ENCODE data around the gene MAPK6. TPM values are rescaled to one million over a fixed set of nuclear protein-coding genes. Genes with fewer than 3 reads are reported as not detected.
"Not testable (repeated sequence)": the region's sequence is repeated elsewhere in the genome, so short reads cannot be mapped to it uniquely, and the experiment has no call there.

Gene MAPK6
- total and polyA plus RNA-seq, 12 donors, result 2.9 to 48.0 (median 17.1) TPM

DNA sequence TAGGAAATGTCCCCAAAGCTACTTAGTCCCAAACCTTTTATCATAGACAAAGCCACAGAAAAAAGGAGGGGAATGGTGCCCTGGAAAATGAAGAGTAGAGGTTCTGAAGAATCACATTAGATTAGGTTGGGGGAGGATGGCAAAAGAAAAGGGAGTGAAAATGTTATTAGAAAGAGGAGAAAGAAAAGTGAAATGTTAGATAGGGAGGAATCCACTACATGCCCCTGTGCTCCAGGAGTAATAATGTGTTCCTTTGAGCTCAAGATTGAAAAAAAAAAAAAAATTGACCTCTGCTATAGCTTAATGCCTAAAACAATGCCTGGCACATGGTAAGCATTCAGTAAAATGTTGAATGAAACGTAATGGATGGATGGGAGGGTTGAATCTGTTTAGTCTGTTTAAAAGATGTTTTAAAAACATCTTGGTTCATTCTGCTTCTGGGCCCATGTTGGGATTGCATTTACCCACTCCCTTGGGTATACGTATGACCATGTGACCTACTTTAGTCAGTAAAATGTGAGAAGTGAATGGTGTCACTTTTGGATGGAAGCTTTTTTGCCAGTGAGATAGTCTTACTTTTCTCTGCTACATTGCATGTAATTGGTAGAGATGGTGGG lies 19.0 kb downstream of the MAPK6 start:
- 67 to 88% (median 83%) methylated on average over 2 of the region's 2 CpGs for WGBS, 4 donors
- no peak for DNase-seq
- H3K4me3 ChIP-seq, result no peak overlapping the region
- peaks cover 0 to 4% (median 0%) of the 10 kb centered on the region in 3 donors for H3K9me3 ChIP-seq (replicated peaks in 1 of 3)
- H3K36me3 ChIP-seq (replicated peaks in 1 of 2), result no peaks in the 10 kb centered on the region
- no peak overlapping the region for H3K27ac ChIP-seq
- peaks cover 15 to 21% of the 10 kb centered on the region in 2 donors for H3K4me1 ChIP-seq (replicated peaks in 1 of 2)
- H3K27me3 ChIP-seq, result no peaks in the 10 kb centered on the region
- intact Hi-C loops (cut with DNase I), result no loop called here
- TF ChIP-seq, protein P1, sequence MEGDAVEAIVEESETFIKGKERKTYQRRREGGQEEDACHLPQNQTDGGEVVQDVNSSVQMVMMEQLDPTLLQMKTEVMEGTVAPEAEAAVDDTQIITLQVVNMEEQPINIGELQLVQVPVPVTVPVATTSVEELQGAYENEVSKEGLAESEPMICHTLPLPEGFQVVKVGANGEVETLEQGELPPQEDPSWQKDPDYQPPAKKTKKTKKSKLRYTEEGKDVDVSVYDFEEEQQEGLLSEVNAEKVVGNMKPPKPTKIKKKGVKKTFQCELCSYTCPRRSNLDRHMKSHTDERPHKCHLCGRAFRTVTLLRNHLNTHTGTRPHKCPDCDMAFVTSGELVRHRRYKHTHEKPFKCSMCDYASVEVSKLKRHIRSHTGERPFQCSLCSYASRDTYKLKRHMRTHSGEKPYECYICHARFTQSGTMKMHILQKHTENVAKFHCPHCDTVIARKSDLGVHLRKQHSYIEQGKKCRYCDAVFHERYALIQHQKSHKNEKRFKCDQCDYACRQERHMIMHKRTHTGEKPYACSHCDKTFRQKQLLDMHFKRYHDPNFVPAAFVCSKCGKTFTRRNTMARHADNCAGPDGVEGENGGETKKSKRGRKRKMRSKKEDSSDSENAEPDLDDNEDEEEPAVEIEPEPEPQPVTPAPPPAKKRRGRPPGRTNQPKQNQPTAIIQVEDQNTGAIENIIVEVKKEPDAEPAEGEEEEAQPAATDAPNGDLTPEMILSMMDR (IDR thresholded peaks at IDR 0.05), result no peak
- no peak for TF ChIP-seq POLR2A (IDR thresholded peaks at IDR 0.05)

DNA sequence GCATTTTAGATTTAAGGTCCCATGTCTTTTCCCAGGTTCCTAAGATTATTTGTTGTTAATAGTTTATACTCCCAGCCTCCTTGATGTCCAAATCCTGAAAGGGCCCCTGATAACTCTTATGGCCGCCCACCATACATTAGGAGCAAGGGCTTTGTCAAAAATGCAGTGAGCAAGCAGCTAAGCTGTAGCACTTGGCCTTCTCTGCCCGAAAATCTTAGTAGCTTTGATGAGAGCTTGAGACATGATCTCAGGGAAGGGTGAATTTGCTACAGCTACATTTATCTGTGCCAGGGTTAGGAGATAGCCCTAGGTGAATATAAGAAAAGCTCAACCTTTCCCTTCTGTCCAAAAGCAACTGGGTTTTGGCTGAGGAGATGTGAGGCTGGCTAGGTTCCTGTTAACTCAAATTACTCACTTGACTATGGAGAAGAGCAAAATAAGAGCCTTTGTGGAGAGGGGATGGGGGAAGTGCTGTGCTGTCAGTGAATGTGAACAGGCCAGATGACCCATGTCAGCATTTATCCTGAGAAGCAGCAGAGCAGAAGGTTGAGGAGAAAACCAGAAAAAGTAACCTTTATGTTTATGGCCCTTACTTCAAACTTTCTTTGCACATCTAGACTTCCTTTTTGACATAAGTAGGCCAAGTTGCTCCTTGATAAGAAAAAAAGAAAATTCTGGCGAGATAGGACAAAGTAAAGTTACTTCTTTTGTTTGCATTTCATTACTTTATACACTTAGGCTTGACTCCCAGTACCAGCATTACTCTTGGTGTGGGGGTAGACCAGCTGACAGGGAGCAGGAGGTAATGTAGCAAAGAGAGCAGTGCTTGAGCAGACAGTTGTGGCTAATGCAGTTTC lies 21.1 kb downstream of the MAPK6 start:
- TF ChIP-seq, protein P1 (IDR thresholded peaks at IDR 0.05), result no peak
- TF ChIP-seq POLR2A (IDR thresholded peaks at IDR 0.05), result no peak
- WGBS, 4 donors, result 59 to 63% (median 60%) methylated on average over 3 of the region's 3 CpGs
- Histone ChIP-seq H3K4me3 (no peak overlapping the region), H3K4me1 (replicated peaks in 1 of 2) (peaks cover 18 to 21% of the 10 kb centered on the region in 2 donors), H3K9me3 (replicated peaks in 1 of 3) (no peaks in the 10 kb centered on the region), H3K27ac (peak overlapping the region in 2 of 5 donors; percentile 24 to 39), H3K27me3 (no peaks in the 10 kb centered on the region), H3K36me3 (replicated peaks in 1 of 2) (no peaks in the 10 kb centered on the region)
- intact Hi-C loops (cut with DNase I), result no loop called here
- peak in 3 of 7 donors; percentile 24 to 37 (median 31) for DNase-seq

DNA sequence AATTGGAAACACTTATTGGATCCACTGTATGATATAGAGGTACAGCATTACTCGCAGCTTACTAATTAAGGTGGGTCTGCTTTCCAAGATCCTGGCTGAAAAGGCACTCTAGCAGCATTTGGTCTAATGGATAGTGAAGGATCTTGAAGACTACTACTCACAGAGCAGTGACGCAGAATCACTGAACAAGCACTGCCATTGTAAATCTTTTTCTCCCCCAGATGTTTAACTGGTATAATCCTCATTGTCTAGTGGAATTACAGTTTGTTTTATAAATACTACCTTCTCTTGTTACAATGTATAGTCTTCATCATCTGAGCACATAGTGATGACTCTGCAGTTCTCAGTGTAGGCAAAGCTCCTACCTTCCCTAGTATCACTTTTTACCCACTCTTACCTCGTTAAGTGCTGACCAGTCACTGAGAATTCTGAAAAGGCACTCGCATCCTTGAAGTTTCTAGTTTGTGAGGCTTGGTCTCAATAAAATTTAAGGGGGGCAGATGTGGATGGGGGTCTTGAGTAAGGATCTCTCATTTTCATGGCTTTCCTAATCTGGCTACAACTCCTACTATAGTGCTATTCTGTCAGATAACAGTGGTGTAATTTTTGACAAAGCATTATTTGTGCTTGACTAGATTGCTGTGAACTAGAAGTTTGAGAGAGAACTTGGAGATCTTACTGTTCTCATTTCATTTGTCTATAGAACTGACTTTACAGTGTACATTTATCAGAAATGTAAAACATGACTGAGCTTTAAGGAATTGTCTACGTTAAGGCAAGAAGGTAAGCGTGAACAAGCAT lies 23.2 kb downstream of the MAPK6 start:
- Histone ChIP-seq H3K4me3 (no peak overlapping the region), H3K4me1 (replicated peaks in 1 of 2) (peaks cover 15 to 24% of the 10 kb centered on the region in 2 donors), H3K36me3 (replicated peaks in 1 of 2) (no peaks in the 10 kb centered on the region), H3K27ac (no peak overlapping the region), H3K9me3 (replicated peaks in 1 of 3) (no peaks in the 10 kb centered on the region), H3K27me3 (no peaks in the 10 kb centered on the region)
- TF ChIP-seq, protein P1 (IDR thresholded peaks at IDR 0.05), result no peak
- no peak for TF ChIP-seq POLR2A (IDR thresholded peaks at IDR 0.05)
- intact Hi-C loops (cut with DNase I), result no loop called here
- 82 to 95% (median 93%) methylated on average over 6 of the region's 6 CpGs for WGBS, 4 donors
- no peak for DNase-seq

DNA sequence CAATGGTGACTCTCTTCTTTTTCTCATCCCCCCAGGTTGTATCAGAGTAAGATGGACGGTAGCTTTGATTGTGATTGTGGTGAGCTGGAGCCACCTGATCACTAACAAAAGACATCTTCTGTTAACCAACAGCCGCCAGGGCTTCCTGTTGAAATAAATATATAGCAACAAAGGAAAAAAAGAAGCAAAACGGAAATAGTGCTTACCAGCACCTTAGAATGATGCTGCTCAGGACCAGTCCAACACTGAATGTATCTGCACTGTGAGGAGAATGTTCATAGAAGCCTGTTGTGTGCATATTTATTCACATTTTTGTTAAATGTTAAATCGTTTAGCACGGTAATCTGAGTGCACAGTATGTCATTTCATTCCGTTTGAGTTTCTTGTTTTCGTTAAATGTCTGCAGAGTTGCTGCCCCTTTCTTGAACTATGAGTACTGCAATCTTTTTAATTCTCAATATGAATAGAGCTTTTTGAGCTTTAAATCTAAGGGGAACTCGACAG lies 26.8 kb downstream of the MAPK6 start:
- H3K4me3 ChIP-seq; H3K27ac ChIP-seq; H3K27me3 ChIP-seq; H3K4me1 ChIP-seq (replicated peaks in 1 of 2); H3K36me3 ChIP-seq (replicated peaks in 1 of 2); H3K9me3 ChIP-seq (replicated peaks in 1 of 3); DNase-seq; intact Hi-C loops (cut with DNase I): not testable (repeated sequence)
- WGBS, 4 donors, result 70 to 79% (median 73%) methylated on average over 8 of the region's 8 CpGs
- TF ChIP-seq, protein P1 (IDR thresholded peaks at IDR 0.05), result peak in 2 of 6 experiments; percentile 10 to 27

DNA sequence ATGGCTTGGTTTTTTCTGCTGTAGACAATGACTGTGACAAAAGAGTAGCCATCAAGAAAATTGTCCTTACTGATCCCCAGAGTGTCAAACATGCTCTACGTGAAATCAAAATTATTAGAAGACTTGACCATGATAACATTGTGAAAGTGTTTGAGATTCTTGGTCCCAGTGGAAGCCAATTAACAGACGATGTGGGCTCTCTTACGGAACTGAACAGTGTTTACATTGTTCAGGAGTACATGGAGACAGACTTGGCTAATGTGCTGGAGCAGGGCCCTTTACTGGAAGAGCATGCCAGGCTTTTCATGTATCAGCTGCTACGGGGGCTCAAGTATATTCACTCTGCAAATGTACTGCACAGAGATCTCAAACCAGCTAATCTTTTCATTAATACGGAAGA lies 27.5 kb downstream of the MAPK6 start:
- H3K27me3 ChIP-seq; DNase-seq; H3K27ac ChIP-seq; H3K4me3 ChIP-seq; H3K9me3 ChIP-seq (replicated peaks in 1 of 3); H3K36me3 ChIP-seq (replicated peaks in 1 of 2); intact Hi-C loops (cut with DNase I); H3K4me1 ChIP-seq (replicated peaks in 1 of 2): not testable (repeated sequence)
- WGBS, 4 donors, result 87 to 99% (median 95%) methylated on average over 5 of the region's 5 CpGs

Measured in adrenal gland (tissue), 12 donors.